T-cell (primary cell): ENCODE results near the gene RNF213. TPM values are rescaled to one million over a fixed set of nuclear protein-coding genes. Genes with fewer than 3 reads are reported as not detected.
A peak's percentile ranks its signal among the peaks of the same experiment; 100 is the strongest.
"Not testable (repeated sequence)": the region's sequence is repeated elsewhere in the genome, so short reads cannot be mapped to it uniquely, and the experiment has no call there.

Source experiments
- ATAC-seq, 4 experiments: fragments of 200-7000 bp in 3 of 4; fragments of 150-1000 bp in 1 of 4; cut with Tn5 transposase; replicated peaks in 1 of 4; 1 replicate in 3 of 4; 2 replicates in 1 of 4; pipeline ENCODE4 v1.10.0; 2021; ENCODE audit warnings: moderate library complexity in 3 of 4, mild to moderate bottlenecking in 2 of 4, moderate number of reproducible peaks in 1 of 4
- CTCF ChIA-PET, 2 donors: fragments of 300-600 bp; sonication (Branson Sonifier 250); formaldehyde crosslinking; loops; one replicate each; lab custom pipeline; 2022; ENCODE audit warnings: antibody characterized with exemption in 2 of 2; lab: Charles Lee
- POLR2A ChIA-PET, 2 donors: fragments of 300-600 bp; sonication (Branson Sonifier 250); formaldehyde crosslinking; loops; one replicate each; lab custom pipeline; 2022; ENCODE audit warnings: antibody characterized with exemption in 2 of 2; lab: Charles Lee
- DNase-seq, 35 experiments: peaks; one replicate each; pipeline versions ENCODE4 v3.0.0 to v3.0.0-alpha.2; 2013 to 2023
- H3K27ac ChIP-seq: one replicate; pipeline ENCODE4 v1.5.1; 2013; ENCODE audit warnings: low read length
- H3K27me3 ChIP-seq, 2 experiments: replicated peaks in 1 of 2; 1 replicate in 1 of 2; 2 replicates in 1 of 2; pipeline versions ENCODE4 v1.6.1 to v1.7.0; 2013; ENCODE audit warnings: low read length in 1 of 2, mixed read lengths in 1 of 2; ENCODE audit not compliant: control insufficient read depth in 2 of 2, insufficient read depth in 2 of 2; ENCODE audit errors: extremely low read depth in 1 of 2
- H3K36me3 ChIP-seq, 2 donors: 1 replicate in 1 of 2; 2 replicates in 1 of 2; pipeline versions ENCODE4 v1.6.1 to v1.7.0; 2013; ENCODE audit warnings: low read length in 1 of 2; ENCODE audit not compliant: control insufficient read depth in 2 of 2, insufficient read depth in 1 of 2; ENCODE audit errors: extremely low read depth in 1 of 2
- H3K4me1 ChIP-seq, 2 experiments: 1 replicate in 1 of 2; 2 replicates in 1 of 2; pipeline versions ENCODE4 v1.6.1 to v1.7.0; 2013; ENCODE audit warnings: low read length in 2 of 2, mixed read lengths in 1 of 2; ENCODE audit not compliant: insufficient read depth in 2 of 2, control insufficient read depth in 1 of 2; ENCODE audit errors: extremely low read depth in 1 of 2
- H3K4me3 ChIP-seq, 2 donors: 1 replicate in 1 of 2; 2 replicates in 1 of 2; pipeline versions ENCODE4 v1.5.1 to v1.7.0; 2013; ENCODE audit warnings: mild to moderate bottlenecking in 2 of 2, low read length in 1 of 2, moderate library complexity in 1 of 2; ENCODE audit not compliant: control insufficient read depth in 1 of 2; ENCODE audit errors: extremely low read depth in 1 of 2
- H3K9me3 ChIP-seq: 2 replicates; pipeline ENCODE4 v1.7.0; 2013
- H3K27ac Mint-ChIP-seq, 2 donors: one replicate each; pipeline ENCODE4 v1.8.0; 2020 to 2021; ENCODE audit warnings: mild to moderate bottlenecking in 2 of 2, mixed read lengths in 2 of 2
- H3K27me3 Mint-ChIP-seq, 2 donors: one replicate each; pipeline ENCODE4 v1.8.0; 2021 to 2022; ENCODE audit warnings: mixed read lengths in 2 of 2
- H3K36me3 Mint-ChIP-seq: one replicate; pipeline ENCODE4 v1.8.0; 2021; ENCODE audit warnings: mixed read lengths
- H3K4me1 Mint-ChIP-seq, 3 donors: one replicate each; pipeline ENCODE4 v1.8.0; 2020 to 2022; ENCODE audit warnings: mixed read lengths in 3 of 3, mild to moderate bottlenecking in 1 of 3
- H3K4me3 Mint-ChIP-seq, 3 donors: one replicate each; pipeline ENCODE4 v1.8.0; 2020 to 2022; ENCODE audit warnings: mild to moderate bottlenecking in 3 of 3, mixed read lengths in 3 of 3, moderate library complexity in 3 of 3
- H3K9me3 Mint-ChIP-seq, 3 donors: one replicate each; pipeline ENCODE4 v1.8.0; 2020 to 2022; ENCODE audit warnings: mixed read lengths in 3 of 3
- WGBS: methylation state at CpG from one replicate; pipeline ENCODE4 v1.1.5; 2013; ENCODE audit warnings: missing lambda C conversion rate; ENCODE audit not compliant: insufficient coverage; 5-methylcytosine and 5-hydroxymethylcytosine counted together
- total RNA-seq, 35 experiments: library from RNA in 6 of 35; stranded (reverse) in 6 of 35; fragments of 120-200 nt in 1 of 35; gene quantifications; one replicate each; pipeline versions ENCODE4 v1.2.1 to v1.2.4 and lab custom pipeline; 2013 to 2026

Gene RNF213
- total RNA-seq, 5 donors from 2014 or later (not counting 1 experiment from before 2014, with no cell fraction given) = 433 to 628 (median 590) TPM

DNA sequence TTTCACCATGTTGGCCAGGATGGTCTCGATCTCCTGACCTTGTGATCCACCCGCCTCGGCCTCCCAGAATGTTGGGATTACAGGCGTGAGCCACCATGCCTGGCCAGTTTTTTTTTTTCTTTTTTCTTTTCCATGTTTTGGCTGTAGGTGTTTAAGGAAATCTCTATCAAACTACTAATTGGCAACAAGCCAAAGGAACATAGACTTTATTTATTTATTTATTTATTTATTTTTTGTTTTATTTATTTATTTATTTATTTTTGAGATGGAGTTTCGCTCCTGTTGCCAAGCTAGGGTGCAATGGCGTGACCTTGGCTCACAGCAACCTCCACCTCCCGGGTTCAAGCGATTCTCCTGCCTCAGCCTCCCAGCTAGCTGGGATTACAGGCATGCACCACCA, 15.2 kb downstream of the RNF213 start:
- peaks cover 29% of the 10 kb centered on the region for H3K36me3 Mint-ChIP-seq
- Histone ChIP-seq H3K36me3 (peaks cover 18 to 81% of the 10 kb centered on the region in 2 donors), H3K4me1 (peaks cover under 1 to 64% of the 10 kb centered on the region in 2 experiments)
- DNase-seq, ATAC-seq, H3K27ac ChIP-seq, H3K27me3 Mint-ChIP-seq, H3K9me3 ChIP-seq, H3K27ac Mint-ChIP-seq, POLR2A ChIA-PET, H3K4me3 Mint-ChIP-seq, H3K9me3 Mint-ChIP-seq, H3K4me3 ChIP-seq, H3K27me3 ChIP-seq, CTCF ChIA-PET: not testable (repeated sequence)
- no CpG with 5 or more reads among the region's 8 CpGs for WGBS
- H3K4me1 Mint-ChIP-seq = peaks cover 37 to 51% (median 46%) of the 10 kb centered on the region in 3 donors

DNA sequence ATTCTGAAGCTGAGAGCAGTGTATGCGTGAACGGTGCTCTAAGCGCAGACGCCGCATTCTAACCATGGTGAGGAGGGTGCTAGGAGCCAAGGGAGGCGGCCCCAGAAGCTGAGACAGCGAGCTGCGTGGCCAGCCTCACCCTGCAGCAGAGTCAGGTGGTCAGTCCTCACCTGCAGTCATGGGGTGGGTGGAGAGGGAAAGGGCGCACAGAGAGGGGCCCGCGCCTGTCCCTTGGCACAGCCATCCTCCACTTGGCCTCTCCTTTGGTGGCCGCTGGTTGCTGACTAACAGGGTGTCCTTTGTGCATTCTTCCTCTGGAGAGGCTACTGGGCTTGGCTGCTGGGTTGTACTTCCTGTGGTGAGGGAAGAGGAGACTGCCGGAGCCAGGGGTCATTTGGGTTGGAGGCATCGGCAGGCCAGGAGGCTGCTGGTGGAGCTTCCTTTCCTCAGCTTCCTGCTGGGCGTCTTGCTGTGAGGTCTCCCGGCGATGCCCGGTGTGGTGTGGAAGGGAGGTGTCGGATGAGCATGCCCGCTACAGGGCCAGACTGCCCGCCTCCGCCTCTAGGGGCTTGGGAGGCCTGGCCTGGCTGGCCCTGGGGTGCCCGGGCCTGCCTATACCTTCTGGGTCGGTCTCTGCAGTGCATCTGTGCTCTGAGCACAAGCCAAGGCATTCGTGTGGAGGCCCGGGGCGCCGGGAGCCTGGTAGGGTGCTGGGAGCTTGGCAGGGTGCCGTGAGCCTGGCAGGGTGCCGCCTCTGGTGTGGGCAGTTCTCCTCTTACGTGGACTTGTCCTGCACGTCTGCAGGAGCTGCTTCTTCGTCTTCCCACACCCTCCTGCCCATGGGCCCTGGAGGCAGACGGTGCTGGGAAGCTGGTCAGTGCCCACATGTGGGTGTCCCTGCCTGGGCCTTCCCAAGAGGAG, 17.4 kb downstream of the RNF213 start:
- H3K9me3 Mint-ChIP-seq = no peaks in the 10 kb centered on the region
- ATAC-seq = peak in 1 of 4 experiments; percentile 10
- POLR2A ChIA-PET = no interaction called here

GRCh38 chr17:80279895-80280294, 19.2 kb downstream of the RNF213 start:
- peaks cover 28 to 38% (median 31%) of the 10 kb centered on the region in 3 donors for H3K4me1 Mint-ChIP-seq
- no peak overlapping the region for H3K4me3 Mint-ChIP-seq
- CTCF ChIA-PET = no interaction called here

More for the DNA sequence above, 17.4 kb downstream of the RNF213 start:
- Mint-ChIP-seq H3K4me1 (peaks cover 34 to 46% (median 37%) of the 10 kb centered on the region in 3 donors), H3K4me3 (no peak overlapping the region), H3K27ac (peak overlapping the region in 1 of 2 donors; percentile 49), H3K36me3 (peaks cover 23% of the 10 kb centered on the region), H3K27me3 (no peaks in the 10 kb centered on the region)
- Histone ChIP-seq H3K4me3 (no peak overlapping the region), H3K27me3 (no peaks in the 10 kb centered on the region), H3K9me3 (no peaks in the 10 kb centered on the region), H3K27ac (no peak overlapping the region), H3K36me3 (peaks cover 16 to 78% of the 10 kb centered on the region in 2 donors), H3K4me1 (peaks cover 0 to 44% of the 10 kb centered on the region in 2 experiments)
- 95% methylated on average over 16 of the region's 34 CpGs for WGBS
- DNase-seq = no peak
- CTCF ChIA-PET = no interaction called here

DNA sequence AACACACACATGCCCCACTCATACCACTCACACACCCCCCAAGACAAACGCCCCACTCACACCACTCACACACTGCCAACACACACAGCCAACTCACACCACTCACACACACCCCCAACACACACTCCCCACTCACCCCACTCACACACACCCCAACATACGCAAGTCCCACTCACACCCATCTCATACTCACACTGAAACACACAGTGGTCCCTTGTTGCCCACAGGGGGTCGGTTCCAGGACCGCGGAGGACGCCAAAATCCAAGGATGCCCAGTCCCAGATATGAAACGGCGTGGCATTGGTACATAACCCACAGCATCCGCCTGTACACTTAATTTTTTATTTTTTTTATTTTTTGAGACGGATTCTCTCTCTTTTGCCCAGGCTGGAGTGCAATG, 20.9 kb downstream of the RNF213 start:
- no peaks in the 10 kb centered on the region for H3K9me3 ChIP-seq
- WGBS = 93% methylated on average over 2 of the region's 10 CpGs
- CTCF ChIA-PET = no interaction called here
- DNase-seq (no peak), ATAC-seq (no peak)
- H3K27ac ChIP-seq = no peak overlapping the region
- POLR2A ChIA-PET = no interaction called here
- Mint-ChIP-seq H3K36me3 (peaks cover 20% of the 10 kb centered on the region), H3K4me3 (no peak overlapping the region), H3K27ac (no peak overlapping the region), H3K4me1 (peaks cover 24 to 30% (median 27%) of the 10 kb centered on the region in 3 donors), H3K9me3 (no peaks in the 10 kb centered on the region), H3K27me3 (no peaks in the 10 kb centered on the region)
- no peaks in the 10 kb centered on the region for H3K27me3 ChIP-seq
- H3K4me1 ChIP-seq = peaks cover 0 to 19% of the 10 kb centered on the region in 2 experiments
- H3K36me3 ChIP-seq = peaks cover 14 to 68% of the 10 kb centered on the region in 2 donors
- no peak overlapping the region for H3K4me3 ChIP-seq

More at GRCh38 chr17:80279895-80280294, 19.2 kb downstream of the RNF213 start:
- no peak for DNase-seq
- H3K27ac Mint-ChIP-seq = peak overlapping the region in 1 of 2 donors; percentile 66
- ATAC-seq = no peak
- H3K4me1 ChIP-seq = peaks cover 0 to 29% of the 10 kb centered on the region in 2 experiments
- H3K9me3 Mint-ChIP-seq = no peaks in the 10 kb centered on the region
- peaks cover 12 to 72% of the 10 kb centered on the region in 2 donors for H3K36me3 ChIP-seq
- POLR2A ChIA-PET = no interaction called here
- H3K36me3 Mint-ChIP-seq = peaks cover 23% of the 10 kb centered on the region
- H3K27ac ChIP-seq = no peak overlapping the region
- H3K27me3 Mint-ChIP-seq = no peaks in the 10 kb centered on the region
- no peak overlapping the region for H3K4me3 ChIP-seq
- H3K9me3 ChIP-seq = no peaks in the 10 kb centered on the region
- H3K27me3 ChIP-seq = no peaks in the 10 kb centered on the region
- 91% methylated on average over 9 of the region's 14 CpGs for WGBS

DNA sequence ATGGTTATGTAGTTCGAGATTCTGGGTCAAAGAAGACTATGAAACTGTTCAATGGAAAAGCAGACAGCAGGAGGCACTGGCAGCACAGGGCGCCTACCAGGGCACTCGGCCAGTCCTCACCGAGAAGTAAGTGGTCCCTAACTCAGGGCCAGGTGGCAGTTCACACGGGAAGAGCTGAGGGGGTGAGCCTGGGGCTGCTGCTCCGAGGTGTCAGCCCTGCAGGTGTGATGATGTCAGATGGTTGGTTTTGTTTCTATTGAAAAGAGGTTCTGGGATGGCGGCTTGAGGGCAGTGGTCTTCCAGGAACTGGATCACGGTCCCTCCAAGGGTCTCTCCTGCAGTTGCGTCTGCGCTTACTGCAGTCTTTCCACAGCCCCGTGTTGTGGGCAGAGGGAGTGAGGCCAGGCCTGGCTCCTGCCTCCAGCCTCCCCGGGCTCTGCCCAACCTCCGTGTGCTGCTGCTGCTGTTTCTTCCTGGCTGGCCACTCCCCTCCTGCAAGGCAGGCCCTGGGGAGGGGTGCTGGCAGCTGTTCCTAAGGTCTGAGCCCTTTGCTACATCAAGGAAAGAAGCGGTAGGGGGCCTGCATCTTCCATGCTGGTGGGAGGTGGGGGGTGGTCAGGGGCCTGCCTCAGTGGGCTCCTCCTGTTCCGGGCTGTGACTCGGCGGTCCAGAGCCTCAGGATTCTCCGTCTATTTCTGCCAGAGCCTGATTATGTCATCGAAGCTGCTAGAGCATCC, 22.6 kb downstream of the RNF213 start:
- Mint-ChIP-seq H3K36me3 (peaks cover 26% of the 10 kb centered on the region), H3K4me1 (peaks cover 20 to 25% (median 24%) of the 10 kb centered on the region in 3 donors), H3K4me3 (no peak overlapping the region), H3K27ac (no peak overlapping the region), H3K9me3 (no peaks in the 10 kb centered on the region), H3K27me3 (no peaks in the 10 kb centered on the region)
- 87% methylated on average over 12 of the region's 19 CpGs for WGBS
- DNase-seq (no peak), ATAC-seq (no peak)
- Histone ChIP-seq H3K4me1 (peaks cover 0 to 13% of the 10 kb centered on the region in 2 experiments), H3K9me3 (no peaks in the 10 kb centered on the region), H3K36me3 (peaks cover 16 to 66% of the 10 kb centered on the region in 2 donors), H3K4me3 (no peak overlapping the region), H3K27ac (no peak overlapping the region), H3K27me3 (no peaks in the 10 kb centered on the region)
- CTCF ChIA-PET = no interaction called here
- POLR2A ChIA-PET = no interaction called here

DNA sequence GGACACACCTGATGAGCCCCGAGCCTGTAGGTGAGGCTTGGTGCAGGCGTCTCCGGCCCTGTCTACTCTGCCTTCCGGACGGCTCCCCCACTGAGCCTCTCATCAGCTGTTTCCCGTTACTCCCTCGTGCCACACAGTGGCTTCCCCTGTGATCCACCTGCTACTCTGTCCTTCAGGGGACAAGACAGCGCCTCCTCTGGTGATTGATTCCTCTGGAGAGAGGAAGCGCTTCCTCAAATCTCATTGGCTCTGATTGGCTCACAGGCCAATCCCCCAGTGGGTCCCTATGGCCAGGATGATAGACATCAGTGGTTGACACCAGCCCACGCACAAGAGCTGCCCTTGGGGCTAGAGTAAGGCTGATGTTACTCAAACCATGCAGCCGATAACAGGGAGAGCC, 24.0 kb downstream of the RNF213 start:
- CTCF ChIA-PET = interaction anchor here (0.7 kb wide), 2 partner anchors 60 to 89 kb away, joined by 3 to 4 read pairs; no protein-coding TSS in a partner anchor
- H3K4me1 ChIP-seq = peaks cover 0 to 10% of the 10 kb centered on the region in 2 experiments
- peak overlapping the region; percentile 34 to 55 for H3K27ac Mint-ChIP-seq
- H3K36me3 Mint-ChIP-seq = peaks cover 24% of the 10 kb centered on the region
- WGBS = 66% methylated on average over 9 of the region's 11 CpGs
- H3K4me3 ChIP-seq = no peak overlapping the region
- POLR2A ChIA-PET = no interaction called here
- ATAC-seq = peak in 3 of 4 experiments; percentile 24 to 73 (median 70)
- no peaks in the 10 kb centered on the region for H3K9me3 ChIP-seq
- no peaks in the 10 kb centered on the region for H3K9me3 Mint-ChIP-seq
- DNase-seq = no peak
- H3K27ac ChIP-seq = no peak overlapping the region
- peaks cover 17 to 19% (median 17%) of the 10 kb centered on the region in 3 donors for H3K4me1 Mint-ChIP-seq
- no peaks in the 10 kb centered on the region for H3K27me3 ChIP-seq
- no peaks in the 10 kb centered on the region for H3K27me3 Mint-ChIP-seq
- peaks cover 9 to 70% of the 10 kb centered on the region in 2 donors for H3K36me3 ChIP-seq
- no peak overlapping the region for H3K4me3 Mint-ChIP-seq
